GM19372 (cell line): Measurements from ENCODE around the gene TELO2.

ENCODE experiments used
- ATAC-seq: cut with Tn5 transposase; IDR thresholded peaks from one replicate; pipeline ENCODE4 v1.9.1; 2021; ENCODE audit warnings: mild to moderate bottlenecking, low read depth, moderate library complexity; ENCODE audit not compliant: unreplicated experiment

TELO2 gene

DNA sequence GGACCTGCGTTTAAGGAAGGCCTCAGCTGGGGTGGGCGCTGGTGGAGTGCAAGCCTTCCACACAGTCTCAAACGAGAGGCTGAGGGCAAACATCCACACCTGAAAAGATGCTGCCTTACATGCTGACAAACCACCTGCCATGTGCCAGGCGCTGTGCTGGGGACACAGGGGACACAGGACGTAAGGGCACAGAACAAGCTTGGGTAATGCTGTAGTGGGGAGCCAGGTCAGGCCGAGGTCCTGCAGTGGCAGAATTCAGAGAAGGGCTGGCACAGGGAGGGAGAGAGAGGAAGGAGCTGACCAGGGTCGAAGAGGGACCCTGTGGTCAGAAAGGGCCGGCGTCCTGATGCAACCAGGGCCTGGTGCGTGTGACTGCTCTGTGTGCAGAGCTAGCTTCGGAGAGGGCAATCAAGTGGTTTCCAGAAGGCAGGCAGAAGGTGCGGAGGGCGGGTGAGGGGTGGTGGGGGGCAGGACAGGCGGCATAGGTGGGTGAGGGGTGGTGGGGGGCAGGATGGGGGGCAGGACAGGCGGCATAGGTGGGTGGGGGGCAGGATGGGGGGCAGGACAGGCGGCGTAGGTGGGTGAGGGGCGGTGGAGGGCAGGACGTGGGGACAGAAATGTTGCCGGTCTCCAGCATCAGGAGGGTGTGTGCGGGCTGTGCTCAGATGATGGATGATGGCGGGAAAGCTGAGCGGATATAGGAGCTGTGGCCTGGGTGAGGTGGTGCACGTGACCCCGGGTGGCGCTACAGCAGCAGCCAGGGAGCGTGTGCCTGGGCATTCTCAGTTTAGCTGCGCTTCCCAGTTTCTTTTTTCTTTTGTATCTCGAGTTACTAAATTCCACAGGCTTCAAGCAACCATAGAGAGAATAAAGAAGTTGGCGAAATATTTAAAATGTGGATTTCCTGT, 18.8 kb downstream of the TELO2 start:
- ATAC-seq: no peak

GRCh38 chr16:1512774-1513173, 19.6 kb downstream of the TELO2 start:
- no peak for ATAC-seq

DNA sequence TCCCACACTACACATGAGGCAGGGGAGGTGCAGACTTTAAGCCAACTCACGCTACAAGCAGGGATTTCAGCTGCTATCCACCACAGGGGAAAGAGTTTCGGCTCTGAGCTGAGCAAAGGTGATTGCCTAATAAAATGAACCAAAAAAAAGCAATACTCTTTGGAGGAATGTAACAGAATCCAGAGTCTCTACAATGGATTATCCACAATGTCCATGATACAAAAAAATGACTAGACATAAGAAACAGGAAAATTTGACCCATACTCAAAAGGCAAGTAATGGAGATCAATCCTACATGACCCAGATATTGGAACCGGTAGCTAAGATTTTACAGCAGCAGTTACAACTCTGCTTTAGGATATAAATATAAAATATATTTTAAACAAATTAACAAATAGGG, 21.3 kb downstream of the TELO2 start:
- ATAC-seq: no peak

GRCh38 chr16:1518626-1519135, 25.5 kb downstream of the TELO2 start:
- no peak for ATAC-seq

- ATAC-seq: no peak
These were observed 26.7 kb downstream of the TELO2 start for GRCh38 chr16:1519831-1520230.

GRCh38 chr16:1520461-1520860, 27.3 kb downstream of the TELO2 start:
- no peak for ATAC-seq

DNA sequence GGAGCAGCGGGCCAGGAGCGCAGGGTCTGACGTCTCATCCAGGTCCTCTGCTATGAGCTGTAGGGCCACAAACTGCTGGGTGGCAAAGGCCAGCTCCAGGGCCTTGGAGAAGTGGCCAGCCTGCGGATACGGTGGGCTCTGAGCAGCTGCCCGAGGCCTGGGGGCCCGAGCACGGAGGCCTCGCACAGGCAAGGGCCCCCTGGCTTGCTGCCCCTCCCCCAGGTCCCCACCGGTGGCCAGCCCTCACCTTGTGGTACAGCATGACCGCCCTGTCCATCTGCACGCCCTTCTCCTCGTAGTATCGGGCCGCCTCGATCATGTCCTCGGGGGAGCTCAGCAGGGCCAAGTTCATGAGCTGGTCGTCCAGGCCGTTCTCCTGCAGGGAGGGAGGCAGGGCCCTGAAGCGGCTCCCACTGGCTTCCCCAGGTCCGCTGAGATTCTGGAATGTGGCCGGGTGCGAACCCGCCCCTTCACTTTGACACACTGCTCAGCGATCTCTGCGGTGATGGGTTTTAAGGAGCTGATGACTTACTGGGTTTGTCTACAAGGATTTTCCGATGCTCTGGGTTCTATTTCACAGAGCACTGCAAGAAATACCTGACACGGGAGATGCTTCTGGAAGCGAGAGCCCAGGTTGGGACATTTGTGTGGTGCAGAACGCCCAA, 30.6 kb downstream of the TELO2 start:
- ATAC-seq: no peak

- ATAC-seq: no peak
These were observed 31.2 kb downstream of the TELO2 start for GRCh38 chr16:1524366-1524765.

DNA sequence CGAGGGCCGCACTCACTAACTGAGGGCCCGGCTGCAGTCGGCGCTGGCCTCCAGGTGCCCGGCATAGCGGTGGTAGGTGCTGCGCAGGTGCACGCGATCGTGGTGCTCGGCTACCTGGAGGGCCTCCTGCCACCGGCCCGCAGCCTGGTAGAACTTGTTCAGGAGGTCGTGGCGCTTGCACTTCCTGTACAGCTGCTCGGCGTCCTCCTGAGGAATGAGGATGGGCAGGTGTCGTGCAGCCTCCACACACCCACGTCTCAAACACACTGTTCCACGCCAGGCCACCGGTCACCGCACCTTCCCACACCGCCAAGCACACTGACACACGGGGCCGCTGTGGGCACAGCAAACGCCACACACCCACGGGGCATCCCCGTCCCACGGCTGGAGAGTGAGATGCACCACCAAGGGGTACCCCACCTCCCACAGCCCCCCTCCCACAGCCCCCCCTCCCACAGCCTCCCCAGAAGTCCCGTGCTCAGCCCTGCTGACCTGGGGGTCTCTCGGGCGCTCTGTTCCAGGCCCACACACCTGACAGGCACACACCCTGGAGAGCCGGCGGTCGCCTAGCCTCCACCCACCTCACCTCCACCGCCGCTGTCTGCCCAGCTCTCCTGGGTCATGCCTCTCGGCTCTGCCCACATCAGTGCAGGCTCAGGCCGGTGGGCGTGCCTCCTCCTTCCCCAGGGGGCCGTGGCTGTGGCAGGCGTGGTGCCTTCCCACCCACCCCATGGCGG, 32.9 kb downstream of the TELO2 start:
- ATAC-seq: no peak

DNA sequence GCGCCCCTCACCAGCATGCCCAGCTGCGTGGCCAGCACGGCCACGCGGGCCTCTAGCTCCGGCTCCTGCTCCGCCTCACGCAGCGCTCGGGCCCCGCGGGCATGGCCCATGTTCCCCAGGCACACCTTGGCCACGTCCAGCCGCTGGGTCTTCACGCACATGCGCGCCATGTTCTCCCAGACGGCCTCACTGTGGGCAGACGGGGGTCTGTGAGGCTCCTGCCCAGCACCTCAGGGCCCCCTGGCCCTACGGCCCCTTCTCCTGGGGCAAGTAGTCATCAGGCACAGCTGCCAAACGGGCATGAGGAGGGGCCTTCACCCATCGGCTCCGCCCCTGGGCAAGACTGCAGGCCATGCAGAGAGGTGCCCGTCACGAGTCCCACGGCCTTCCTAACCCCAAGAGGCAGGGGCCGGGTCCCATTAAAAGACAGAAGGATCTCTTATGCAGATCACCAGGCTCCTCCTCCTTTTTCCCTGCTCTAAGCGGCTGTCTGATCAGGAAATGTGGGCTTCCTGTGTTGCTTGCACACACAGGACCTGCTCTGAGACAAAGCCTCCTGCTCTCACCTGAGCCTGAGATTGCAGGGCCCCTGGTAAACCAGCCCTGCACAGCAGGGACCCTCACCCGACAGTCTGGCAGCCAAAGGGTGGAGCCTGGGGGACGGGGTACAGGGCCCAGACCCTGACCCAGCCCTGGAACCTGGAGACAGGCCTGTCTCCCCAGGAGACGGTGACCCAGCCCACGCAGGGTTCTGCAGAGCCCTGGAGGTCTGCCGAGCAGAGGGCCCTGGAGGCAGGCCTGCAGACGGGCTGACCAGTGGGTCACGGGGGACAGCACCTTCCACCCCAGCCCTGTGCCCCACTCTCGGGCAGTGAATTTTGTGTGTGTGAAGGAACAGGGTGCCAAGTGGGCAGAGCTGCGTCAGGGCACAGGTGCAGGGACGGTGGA, 33.7 kb downstream of the TELO2 start:
- ATAC-seq: no peak

- ATAC-seq: no peak
These were observed 35.0 kb downstream of the TELO2 start for GRCh38 chr16:1527836-1528811.

GRCh38 chr16:1528921-1529537, 35.9 kb downstream of the TELO2 start:
- ATAC-seq: no peak

GRCh38 chr16:1530349-1530882, 37.3 kb downstream of the TELO2 start:
- no peak for ATAC-seq

DNA sequence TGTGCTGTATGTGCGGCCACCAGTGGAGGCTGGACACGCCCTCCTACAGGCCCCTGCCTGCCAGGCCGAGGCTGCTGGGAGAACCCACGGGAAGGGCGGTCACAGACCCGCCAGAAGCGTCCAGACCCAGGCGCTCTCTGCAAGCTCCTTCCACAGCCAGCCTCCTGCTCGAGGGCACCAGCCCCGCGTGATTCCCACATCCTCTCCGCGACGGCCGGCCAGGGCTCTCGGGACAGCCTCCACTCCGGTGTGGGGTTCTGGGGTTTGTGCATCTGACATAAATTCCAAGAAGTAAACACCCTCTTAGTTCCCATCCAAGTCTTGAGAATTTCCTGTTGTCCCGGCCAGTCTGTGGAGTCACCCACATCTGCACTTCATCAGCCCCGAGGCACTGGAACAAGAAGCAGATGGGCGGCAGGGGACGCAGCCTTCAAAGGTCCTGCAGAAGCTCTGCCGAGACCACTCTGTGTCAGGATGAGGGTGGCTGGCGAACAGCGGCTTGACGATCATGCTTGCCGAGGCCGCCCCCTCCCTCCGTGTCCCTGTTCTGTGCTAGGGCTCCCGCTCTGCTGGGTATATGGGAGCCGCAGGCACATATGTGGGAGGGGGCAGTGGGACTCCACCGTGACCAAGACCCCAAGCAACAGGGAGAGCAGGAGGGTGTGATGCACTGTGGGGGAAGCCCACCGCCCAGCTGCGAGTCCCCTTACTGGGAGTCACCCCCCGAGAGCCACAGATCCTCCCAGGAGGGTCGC, 37.9 kb downstream of the TELO2 start:
- ATAC-seq: no peak

- no peak for ATAC-seq
These were observed 38.4 kb downstream of the TELO2 start for GRCh38 chr16:1531638-1531910.

GRCh38 chr16:1532081-1532760, 39.1 kb downstream of the TELO2 start:
- no peak for ATAC-seq

- ATAC-seq: no peak
These were observed 39.6 kb downstream of the TELO2 start for GRCh38 chr16:1532771-1533170.
